Stimulated activated CD8-positive, alpha-beta memory T cell treated with anti-CD3 and anti-CD28 coated beads, Interleukin-15, amount 100 ng/mL, for 1 hour (primary cell): ENCODE results near the gene GPC6.

Experiments used
- DNase-seq: peaks from one replicate; pipeline ENCODE4 v3.0.0-alpha.2; 2020; ENCODE audit warnings: low read depth

GPC6 gene

DNA sequence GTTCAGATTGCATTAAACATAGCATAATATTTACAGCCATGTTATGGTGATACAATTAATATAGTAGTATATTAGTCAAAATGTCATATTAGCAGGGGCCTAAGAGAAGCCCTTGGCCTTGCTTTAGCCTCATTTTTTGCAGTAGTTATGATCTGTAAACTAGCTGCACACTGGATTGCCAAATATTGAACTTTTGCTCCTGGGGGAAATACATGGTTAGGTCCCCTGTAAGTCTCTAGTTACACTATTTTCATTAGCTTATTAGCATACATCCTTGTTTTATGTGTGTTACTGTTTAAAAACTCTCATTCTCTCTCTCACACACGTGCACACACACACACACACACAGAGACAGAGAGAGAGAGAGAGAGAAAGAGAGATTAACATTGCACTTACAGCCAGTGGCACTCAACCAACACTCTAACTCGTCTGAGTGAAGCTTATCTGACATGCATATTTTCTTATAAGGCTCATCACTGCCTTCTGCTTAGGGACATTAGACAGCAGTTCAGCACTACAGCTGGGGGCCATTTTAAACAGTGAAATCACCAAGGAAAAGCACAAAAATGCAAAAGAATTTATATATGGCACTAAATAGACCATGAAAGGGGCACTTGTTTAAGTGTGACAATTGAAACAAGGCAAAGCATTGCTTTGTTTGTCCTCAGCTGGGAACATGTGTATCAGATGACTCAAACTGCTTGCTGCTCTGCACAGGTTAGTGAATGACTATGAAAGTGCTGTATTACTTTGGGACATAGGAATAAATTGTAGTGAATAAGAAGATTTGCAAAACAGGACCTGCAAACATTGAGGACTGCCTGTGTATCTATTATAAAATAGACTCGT lies 278.7 kb downstream of the GPC6 start:
- DNase-seq, result no peak

DNA sequence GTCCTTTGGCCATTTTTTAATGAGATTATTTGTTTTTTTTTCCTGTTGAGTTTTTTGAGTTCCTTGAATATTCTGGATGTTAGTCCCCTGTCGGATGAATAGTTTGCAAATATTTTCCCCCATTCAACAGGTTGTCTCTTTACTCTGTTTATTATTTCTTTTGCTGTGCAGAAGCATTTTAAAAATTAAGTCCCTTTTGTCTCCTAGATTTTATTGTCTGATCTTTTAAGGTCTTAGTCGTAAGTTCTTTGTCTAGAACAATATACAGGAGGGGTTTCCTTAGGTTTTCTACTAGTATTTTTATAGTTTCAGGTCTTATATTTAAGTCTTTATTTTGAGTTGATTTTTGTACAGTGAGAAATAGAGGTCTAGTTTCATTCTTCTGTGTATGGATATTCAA lies 284.4 kb downstream of the GPC6 start:
- DNase-seq, result no peak

DNA sequence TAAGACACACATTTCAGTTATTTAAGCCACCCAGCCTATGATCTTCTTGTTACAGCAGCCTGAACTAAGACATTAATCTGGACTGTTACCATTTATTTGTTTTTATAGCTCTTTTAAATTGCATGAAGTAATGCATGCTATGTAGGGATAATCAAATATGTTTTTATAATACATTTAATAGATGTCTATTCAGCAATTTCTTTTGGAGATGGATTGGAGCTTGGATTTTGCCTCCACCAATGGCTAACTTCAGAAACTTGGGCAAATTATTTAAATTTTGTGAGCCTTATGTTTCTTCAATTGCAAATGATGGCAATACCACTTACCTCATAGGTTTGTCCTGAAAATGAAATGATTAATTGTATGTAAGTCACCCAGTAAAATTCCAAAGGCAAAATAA lies 288.7 kb downstream of the GPC6 start:
- no peak for DNase-seq

DNA sequence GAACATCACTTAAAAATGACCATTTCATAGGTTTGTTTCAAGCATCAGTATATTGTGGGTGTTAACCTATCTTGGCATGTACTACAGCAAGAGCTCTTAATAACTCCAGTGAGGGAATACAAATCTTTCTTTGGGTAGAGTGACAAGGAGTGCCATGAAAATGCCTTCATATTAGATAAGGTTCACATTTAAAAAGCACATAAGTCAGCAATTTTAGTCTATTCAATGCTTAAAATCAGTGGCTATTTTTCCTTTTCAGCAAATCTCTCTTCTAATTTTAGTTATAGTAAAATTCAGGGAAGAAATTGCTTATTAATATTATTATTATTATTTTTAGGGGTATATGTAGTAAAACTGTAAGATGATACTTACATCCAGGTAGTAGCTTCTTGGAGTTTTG lies 291.1 kb downstream of the GPC6 start:
- no peak for DNase-seq

DNA sequence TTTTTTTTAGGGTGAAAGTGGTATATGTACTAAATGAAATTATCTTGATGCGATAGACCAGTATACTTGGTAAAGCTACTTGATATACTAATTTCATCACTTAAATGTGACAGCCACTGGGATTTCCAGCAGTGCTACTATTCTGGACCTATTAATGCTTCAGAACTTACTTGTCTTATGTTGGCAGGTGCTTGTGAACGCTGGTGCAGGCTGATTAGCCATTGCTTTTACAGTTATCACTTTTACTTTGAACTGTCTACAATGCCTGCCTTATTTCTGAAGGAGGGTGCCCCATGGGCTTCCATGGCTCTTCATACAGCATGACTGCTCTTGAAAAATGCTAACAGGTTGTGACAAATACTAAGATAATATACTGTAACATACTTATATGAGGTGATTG lies 294.7 kb downstream of the GPC6 start:
- no peak for DNase-seq

DNA sequence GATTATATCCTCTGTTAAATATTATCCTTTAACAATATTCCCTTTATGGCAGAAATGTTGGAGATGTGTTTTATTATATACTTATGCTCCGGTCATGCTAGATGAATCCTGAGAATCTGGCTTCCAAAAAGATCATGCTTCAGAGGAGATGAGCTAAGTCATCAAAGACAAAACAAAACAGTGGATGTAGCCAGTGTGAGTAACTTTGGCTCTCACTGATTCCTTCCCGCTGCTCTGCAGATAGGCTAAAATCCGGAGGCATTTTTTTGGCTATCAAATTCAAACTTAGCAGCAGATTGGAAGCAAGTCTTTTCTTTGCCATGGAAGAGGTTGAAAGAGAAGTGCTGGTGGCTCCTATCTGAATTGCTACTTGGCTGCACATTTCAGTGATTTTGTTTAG lies 295.9 kb downstream of the GPC6 start:
- no peak for DNase-seq

DNA sequence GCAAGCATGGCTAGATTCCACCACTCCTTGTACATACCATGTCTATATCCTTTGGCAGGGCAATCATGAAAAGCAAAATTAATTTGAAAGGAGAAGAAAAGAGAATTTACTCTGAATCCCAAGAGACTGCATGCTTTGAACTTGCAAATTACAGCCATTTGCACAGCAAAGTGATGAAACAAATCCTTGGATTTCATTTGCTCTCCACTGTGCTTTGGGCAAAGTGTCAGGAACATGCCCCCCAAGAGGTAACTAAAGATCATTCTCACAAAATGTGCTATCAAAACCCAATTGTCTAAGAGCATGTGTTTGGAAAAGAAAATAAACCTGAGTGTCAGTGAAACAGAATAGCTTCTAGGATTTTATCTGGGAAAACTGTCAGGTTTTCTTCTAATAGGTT lies 298.5 kb downstream of the GPC6 start:
- DNase-seq, result no peak

DNA sequence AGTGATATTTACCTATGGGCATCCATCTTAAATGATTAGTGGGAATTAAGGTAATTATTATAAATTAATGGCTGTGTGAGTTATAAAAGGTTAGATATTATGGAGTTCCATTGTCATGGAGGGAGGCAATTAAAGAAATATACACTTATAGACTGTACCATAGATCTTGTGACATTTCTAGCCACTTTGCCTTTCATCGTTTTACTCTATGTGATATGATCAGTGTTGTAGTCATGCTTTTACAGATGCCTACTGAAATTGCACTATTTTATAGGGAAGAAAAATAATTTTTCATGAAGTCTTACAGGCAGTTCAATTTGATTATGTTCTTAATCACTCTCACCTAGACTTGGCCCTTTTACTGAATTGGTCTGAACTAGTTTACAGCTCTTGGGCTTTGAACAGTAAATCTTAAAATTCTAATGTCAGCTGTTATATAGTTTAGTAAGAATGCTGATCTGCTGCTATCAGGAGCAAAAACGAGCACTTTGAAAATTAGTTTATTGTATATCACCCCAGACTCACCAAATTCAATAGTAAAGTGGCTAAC lies 301.2 kb downstream of the GPC6 start:
- DNase-seq, result no peak

DNA sequence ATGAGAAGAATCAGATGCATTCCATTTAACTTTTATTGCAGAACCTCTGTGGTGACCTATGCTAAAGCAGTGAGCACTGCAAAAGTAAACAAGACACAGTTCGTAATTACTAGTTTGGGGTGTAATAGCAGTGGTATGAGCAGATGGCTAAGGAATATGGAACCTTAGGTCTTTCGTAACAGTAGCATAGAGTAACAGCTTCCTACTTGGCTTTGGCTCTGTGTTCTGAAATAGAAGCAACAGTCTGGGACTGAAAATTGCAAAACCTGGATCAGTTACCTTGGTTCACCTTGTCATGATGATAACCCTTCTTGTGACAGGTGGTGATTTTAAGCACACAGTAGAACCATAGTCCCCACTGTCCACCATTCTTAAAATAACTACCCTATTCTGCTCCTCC lies 303.4 kb downstream of the GPC6 start:
- DNase-seq, result no peak

DNA sequence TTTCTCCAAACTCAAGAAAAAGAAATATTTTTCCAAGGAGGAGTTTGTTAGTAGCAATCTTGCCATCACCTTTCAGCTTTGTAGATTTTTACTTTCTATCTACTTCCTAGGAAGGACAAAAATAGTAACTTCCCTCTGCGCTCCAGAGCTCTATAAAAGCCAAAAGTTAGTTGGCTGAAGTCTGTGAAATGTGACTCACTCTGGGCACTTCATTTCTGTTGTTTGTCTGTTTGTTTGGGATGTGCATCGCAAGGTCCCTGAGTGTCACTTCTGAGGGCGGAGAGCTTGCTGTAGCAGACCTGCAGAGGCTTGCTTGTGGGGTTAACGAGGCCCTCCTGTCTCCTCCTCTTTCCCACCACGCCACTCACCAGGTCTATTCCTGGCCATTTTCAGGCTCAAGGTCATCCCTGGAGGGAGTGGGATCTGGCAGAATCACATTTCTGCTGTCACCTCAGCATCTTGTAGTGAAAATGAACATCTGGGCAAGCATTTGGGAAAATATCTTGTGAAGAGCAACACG lies 307.6 kb downstream of the GPC6 start:
- no peak for DNase-seq

DNA sequence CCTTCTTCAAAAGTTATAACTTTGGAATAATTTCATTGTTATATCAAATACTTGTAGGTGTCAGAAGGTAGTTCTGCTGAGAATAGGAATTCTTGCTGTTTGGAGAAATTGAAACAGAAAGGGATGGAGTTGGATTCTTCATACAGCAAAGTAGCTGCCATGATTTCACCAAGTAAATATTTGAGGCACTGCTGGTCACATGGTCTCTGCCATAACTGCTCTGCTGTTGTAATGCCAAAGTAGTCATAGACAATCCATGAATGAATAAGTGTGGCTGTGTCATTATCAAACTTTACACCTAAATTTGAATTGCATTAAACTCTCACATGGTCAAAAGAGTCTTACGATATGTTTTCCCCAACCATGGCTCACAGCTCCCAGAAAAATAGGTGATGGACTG lies 308.6 kb downstream of the GPC6 start:
- DNase-seq, result no peak

DNA sequence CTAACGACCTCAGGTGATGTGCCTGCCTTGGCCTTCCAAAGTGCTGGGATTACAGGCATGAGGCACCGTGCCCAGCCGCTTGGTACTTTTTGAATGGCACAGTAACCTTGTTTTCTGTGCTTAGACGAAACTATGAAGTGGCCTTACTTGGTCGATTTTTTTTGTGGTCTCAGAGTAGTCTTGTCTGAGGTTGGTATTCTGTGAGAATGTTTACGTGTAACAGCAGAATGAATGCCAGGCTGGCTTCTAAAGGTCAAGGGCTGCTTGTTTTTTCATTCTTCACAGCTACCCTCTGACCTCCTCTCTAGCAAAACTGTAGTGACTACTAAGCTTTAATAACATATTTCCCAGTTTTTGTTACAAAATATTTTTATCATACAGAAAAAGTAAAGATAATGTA lies 313.3 kb downstream of the GPC6 start:
- DNase-seq, result no peak

DNA sequence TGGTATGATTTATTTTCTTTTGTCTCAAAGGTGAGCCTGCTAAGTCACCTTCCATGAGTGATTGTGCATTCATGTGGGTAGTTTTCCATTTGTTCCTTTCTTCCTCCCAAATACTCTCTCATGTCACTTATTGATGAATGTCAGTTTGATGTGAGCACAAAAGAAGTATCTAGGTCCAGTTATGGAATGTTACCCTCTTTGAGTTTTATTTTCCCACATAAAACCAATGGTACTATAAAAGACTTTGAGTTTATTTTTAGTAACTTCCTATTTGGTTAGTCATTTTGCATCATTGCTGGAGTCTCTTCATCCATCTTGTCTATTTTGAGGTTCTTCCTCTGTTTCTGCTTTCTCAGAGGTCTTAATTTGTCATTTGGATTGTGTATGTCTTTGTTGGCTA lies 321.3 kb downstream of the GPC6 start:
- DNase-seq, result no peak

DNA sequence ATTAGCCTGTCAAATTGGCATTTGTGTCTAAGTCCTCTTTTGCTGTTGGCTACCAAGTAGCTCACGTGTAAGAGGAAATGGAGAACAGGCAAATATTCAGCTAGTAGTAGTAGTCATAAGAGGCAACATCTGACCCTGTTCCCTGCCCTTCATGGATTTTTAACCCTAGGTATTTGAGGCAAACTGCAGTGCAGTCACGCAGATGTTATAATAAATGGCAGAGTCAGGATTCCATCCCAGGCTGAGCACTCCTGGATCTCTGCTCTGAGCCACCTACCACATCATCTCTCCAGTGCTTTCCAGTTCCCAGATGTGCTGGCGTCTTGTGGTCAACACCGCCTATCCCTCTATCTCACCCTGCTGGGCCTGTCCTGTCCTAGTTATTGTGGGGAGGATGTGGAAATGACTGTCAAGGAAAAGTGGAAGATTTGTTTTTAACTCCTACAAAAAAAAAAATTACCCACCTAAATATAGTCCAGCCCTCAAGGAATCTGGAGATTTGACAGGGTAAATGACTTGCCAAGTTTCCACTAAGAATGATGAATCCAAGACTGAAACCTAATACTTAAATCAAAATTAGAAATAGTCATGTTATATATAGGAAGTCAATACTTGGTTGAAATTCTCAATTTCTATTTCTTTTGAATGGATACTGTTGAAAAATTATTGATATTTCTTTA lies 322.9 kb downstream of the GPC6 start:
- no peak for DNase-seq

DNA sequence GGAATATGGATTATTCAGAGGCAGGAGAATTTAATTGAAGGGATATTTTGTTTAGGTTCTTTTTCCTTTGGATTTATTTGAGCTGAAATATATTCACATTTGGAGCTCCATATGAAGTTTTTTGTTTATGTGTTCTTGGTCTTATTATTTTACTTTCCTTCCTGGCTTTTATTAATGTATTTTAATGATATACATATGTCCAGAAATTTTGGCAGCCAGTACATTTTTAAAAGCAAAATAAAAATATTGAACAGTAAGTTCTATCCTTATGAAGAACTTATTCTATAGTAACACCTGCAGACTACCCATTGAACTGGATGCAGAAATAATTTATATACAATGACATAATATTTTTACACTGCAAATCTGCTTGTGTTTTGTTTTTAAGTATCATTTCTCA lies 323.6 kb downstream of the GPC6 start:
- DNase-seq, result no peak

DNA sequence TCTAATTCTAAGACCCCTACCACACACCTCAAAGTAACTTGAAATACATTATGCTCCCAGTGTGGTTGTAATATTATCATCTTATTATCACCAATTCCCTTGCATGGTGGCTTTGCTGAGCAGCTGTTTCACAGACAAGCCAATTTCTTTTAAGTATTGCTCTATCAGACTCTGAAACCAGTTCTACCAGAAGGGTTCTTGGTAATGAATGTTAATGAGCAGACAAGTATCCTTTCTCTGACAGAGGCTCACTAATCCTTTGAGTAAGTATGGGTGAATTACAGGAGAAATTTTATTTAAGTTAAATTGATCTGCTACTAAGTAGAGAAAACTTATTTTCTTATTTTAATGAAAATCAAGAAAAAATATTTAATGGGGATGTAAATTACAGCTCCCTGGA lies 326.0 kb downstream of the GPC6 start:
- DNase-seq, result no peak

DNA sequence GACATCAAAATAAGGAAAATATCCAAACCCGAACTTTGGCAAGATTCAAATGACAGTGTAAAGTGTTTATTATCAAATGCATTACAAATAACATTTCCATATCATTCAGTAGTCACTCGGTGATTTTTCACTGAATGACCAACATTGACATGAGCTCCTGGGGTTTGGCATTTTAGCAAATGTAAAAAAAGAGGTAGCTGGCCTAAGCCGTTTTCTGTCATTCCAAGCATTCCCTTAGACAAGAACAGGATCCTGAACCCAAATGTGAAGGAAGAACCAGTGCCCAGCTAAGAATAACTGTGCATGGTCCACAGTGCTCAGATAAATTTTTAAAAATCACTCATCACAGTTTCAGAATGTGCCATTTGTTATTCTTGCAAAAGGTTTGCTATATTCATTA lies 327.9 kb downstream of the GPC6 start:
- DNase-seq, result no peak

DNA sequence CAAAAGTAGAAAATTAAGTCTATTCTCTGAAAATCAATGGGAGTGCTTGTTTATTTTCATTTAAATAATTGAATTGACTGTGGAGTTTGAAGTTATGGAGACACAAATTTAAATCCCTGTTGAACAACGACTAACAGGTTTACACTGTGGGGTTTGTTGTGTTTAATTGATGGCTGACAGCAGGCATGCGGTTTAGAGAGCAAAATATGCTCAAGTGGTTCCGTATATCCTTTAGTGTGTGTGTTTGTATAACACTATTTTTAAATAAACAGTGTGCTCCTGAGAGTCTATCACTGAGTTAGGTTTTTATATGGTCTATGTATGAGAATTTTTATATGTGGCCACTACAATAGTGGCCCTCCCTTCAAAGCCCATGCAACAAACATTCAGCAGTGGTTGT lies 332.0 kb downstream of the GPC6 start:
- DNase-seq, result no peak

DNA sequence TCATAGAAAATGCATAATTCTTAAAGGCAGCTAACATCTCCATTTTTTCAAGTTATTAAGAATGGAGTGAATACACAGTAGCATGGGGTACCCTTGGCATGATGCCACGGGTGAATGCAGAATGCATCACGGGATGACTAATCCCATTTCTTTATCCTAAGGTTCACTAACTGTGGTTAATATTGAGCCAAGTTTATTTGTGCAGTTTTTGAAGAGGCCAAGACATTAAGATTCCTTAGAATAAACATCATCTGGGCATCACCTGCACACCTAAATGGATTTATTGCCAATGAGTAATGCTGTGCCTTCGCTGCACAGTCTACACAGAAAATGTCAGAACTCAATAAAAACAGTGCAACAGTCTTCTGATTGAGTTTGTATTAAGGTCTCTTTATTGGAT lies 333.1 kb downstream of the GPC6 start:
- DNase-seq, result no peak

DNA sequence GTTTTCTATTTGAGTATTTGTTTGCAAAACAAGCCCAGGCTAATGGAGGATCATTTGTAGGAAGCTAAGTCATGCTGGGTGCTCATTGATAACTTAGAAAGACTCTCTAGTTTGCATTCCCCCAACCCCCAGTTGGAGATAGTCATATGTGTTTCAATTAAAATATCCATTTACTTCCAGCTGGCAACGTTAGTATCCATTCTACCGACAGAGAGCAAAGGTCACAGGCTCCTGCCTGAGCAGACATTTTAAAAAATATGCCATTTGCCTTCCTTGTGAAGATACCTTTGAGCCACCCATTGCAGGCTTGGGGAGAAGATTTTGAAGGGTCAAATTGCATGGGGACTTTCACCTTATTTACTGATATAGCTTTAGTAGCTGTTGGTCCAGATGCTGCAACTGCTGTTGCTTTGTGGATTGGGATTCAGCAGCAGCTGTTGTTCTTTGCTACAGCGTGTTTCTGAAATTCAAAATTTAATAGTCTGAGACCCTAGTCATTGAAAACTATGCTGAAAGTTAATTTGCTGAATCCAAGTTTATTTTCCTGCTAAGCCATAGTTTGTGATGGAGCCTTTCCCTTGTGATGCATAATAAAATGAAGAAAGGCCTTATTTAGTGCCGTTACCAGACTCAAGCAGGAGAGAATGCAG lies 335.1 kb downstream of the GPC6 start:
- DNase-seq, result no peak

DNA sequence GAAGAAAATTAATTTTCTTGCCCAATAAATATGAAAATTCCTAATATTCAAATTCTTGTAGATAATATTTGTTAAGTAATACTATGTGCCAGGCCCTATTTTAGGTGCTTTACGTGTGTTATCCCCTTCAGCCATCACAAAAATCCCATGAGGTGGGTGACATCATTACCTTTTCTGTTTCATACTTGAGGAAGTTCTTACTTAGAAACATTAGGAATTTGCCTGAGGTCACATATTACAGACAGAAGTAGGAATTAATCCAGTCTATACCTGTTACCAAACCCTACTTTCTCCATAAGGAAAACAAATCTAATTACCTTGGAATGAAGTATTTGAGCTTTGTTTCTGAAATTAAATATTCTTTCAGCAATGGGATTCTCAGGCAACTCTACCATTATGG lies 336.1 kb downstream of the GPC6 start:
- no peak for DNase-seq

DNA sequence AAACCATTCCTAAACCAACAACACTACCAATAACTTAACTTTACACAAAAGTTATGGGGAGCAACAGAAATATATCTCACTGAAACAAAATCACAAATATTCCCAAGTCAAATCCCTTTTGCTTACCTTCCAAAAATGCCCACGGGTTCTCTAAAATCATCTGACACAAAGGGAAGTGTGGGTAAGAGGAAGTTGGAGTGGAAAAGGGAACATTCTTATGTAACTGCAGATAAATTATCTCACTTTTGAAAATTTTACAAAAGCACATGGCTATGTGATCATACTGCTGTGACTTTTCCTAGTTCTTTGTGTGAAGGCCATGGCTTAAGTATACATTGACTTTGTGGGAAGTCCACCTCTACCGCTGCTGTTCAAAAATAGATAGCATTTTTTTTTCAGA lies 350.5 kb downstream of the GPC6 start:
- no peak for DNase-seq

DNA sequence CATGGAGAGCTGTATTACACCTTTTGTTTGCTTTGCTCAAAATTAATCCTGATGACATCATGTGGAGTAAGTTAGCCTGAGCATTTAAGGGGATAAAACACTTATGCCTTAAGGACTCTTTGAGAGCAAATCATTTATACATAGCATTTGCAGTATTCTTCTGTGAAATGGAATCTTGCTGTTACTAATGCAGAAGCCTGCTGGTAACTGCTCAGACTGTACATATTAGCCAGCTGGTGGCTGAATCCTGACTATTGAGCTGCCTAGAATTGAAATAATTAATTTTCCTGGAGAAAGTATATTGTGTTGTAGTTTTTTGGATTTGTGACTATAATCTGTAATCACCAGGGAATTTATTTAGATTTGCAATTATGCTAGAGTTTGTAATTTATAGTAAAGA lies 363.2 kb downstream of the GPC6 start:
- DNase-seq, result no peak
